Memory B cell (primary cell): ENCODE measurements around the gene DNAJB7.

Experiments used
- ATAC-seq: fragments of 150-1000 bp; cut with Tn5 transposase; 2 replicates; pipeline ENCODE4 v1.10.0; 2021; ENCODE audit warnings: low read depth, mild to moderate bottlenecking, moderate library complexity
- DNase-seq, 2 donors: peaks; one replicate each; pipeline ENCODE4 v3.0.0; 2022; ENCODE audit warnings: low spot score in 2 of 2
- H3K27ac Mint-ChIP-seq: one replicate; pipeline ENCODE4 v1.8.0; 2022; ENCODE audit warnings: mild to moderate bottlenecking, moderate library complexity, mixed read lengths
- H3K27me3 Mint-ChIP-seq: one replicate; pipeline ENCODE4 v1.8.0; 2022; ENCODE audit warnings: mixed read lengths
- H3K36me3 Mint-ChIP-seq: one replicate; pipeline ENCODE4 v1.8.0; 2022; ENCODE audit warnings: mild to moderate bottlenecking, mixed read lengths
- H3K4me1 Mint-ChIP-seq: one replicate; pipeline ENCODE4 v1.8.0; 2022; ENCODE audit warnings: mixed read lengths
- H3K4me3 Mint-ChIP-seq: one replicate; pipeline ENCODE4 v1.8.0; 2022; ENCODE audit warnings: mild to moderate bottlenecking, moderate library complexity, mixed read lengths
- H3K9me3 Mint-ChIP-seq: one replicate; pipeline ENCODE4 v1.8.0; 2022; ENCODE audit warnings: mixed read lengths

DNAJB7 gene

GRCh38 chr22:40823426-40823825 is 38.5 kb downstream of the DNAJB7 start:
- Mint-ChIP-seq H3K36me3 (peaks cover 2% of the 10 kb centered on the region), H3K4me1 (peaks cover 2% of the 10 kb centered on the region), H3K27ac (no peak overlapping the region), H3K27me3 (no peaks in the 10 kb centered on the region), H3K9me3 (no peaks in the 10 kb centered on the region), H3K4me3 (no peak overlapping the region)
- ATAC-seq (no peak), DNase-seq (no peak)

DNA sequence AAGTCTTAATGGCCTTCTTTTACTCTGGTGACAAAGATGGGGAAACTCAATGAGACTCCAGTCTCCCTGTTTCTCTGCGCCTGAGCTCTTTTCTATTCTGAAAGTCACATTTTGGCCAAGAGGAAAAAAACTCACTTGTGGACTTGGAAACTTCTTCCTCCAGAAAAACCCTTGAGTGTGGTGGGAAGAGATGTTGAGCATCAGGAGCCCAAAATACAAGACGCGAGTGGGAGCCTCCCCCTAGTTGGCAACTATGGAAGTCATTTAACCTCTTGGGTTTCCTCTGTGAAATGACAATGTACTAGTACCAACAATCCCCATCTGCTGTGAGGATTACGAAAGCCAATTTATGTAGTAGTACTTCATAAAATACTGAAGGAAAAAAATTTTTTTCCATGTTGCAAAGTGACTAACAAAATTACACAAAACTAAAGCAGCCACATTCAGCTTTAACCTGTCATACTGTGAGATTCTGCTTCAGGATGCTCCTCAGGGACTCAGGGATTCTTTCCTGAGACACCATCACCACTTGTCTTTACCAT is 42.2 kb downstream of the DNAJB7 start:
- no peak for DNase-seq
- H3K27ac Mint-ChIP-seq: peak overlapping the region; percentile 79
- ATAC-seq: no peak

GRCh38 chr22:40818747-40819598 is 42.9 kb downstream of the DNAJB7 start, which contains the start of gene SLC25A17:
Gene SLC25A17 (minus strand): TSS chr22:40819346. CDS start chr22:40819248, 98 bp downstream.
- H3K4me1 Mint-ChIP-seq: peaks cover 17% of the 10 kb centered on the region
- peak within 1 kb of the TSS; percentile 75 for H3K4me3 Mint-ChIP-seq
- no peaks in the 10 kb centered on the region for H3K9me3 Mint-ChIP-seq
- no peaks in the 10 kb centered on the region for H3K27me3 Mint-ChIP-seq
- ATAC-seq (peak; percentile 90), DNase-seq (peak; percentile 73 to 74)
- peak within 1 kb of the TSS; percentile 79 for H3K27ac Mint-ChIP-seq
- peaks cover 7% of the 10 kb centered on the region for H3K36me3 Mint-ChIP-seq

More for the DNA sequence above, 42.2 kb downstream of the DNAJB7 start:
- no peaks in the 10 kb centered on the region for H3K9me3 Mint-ChIP-seq
- H3K27me3 Mint-ChIP-seq: no peaks in the 10 kb centered on the region
- H3K4me1 Mint-ChIP-seq: peaks cover 17% of the 10 kb centered on the region
- H3K36me3 Mint-ChIP-seq: peaks cover 4% of the 10 kb centered on the region
- H3K4me3 Mint-ChIP-seq: peak overlapping the region; percentile 75

- peaks cover 7% of the 10 kb centered on the region for H3K36me3 Mint-ChIP-seq
- no peaks in the 10 kb centered on the region for H3K9me3 Mint-ChIP-seq
- DNase-seq (peak in 1 of 2 donors; percentile 13), ATAC-seq (peak; percentile 1)
- peak overlapping the region; percentile 75 for H3K4me3 Mint-ChIP-seq
- H3K27ac Mint-ChIP-seq: peak overlapping the region; percentile 79
- H3K27me3 Mint-ChIP-seq: no peaks in the 10 kb centered on the region
- H3K4me1 Mint-ChIP-seq: peaks cover 17% of the 10 kb centered on the region
Measured at GRCh38 chr22:40818192-40818746, 43.6 kb downstream of the DNAJB7 start.

- ATAC-seq: no peak
- Mint-ChIP-seq H3K27ac (peak overlapping the region; percentile 59), H3K4me3 (peak overlapping the region; percentile 75), H3K4me1 (peaks cover 17% of the 10 kb centered on the region), H3K36me3 (peaks cover 7% of the 10 kb centered on the region), H3K27me3 (no peaks in the 10 kb centered on the region), H3K9me3 (no peaks in the 10 kb centered on the region)
- DNase-seq: no peak
Measured at GRCh38 chr22:40817737-40818136, 44.2 kb downstream of the DNAJB7 start.

GRCh38 chr22:40813912-40814315 is 48.0 kb downstream of the DNAJB7 start:
- ATAC-seq: no peak
- no peak for DNase-seq
- Mint-ChIP-seq H3K4me3 (no peak overlapping the region), H3K27ac (no peak overlapping the region), H3K36me3 (peaks cover 11% of the 10 kb centered on the region), H3K27me3 (no peaks in the 10 kb centered on the region), H3K9me3 (no peaks in the 10 kb centered on the region), H3K4me1 (peaks cover 20% of the 10 kb centered on the region)
